ENCODE results near the gene RPS6KA4. TPM values are rescaled to one million over a fixed set of nuclear protein-coding genes. Genes with fewer than 3 reads are reported as not detected.

The RPS6KA4 gene
- polyA plus RNA-seq, 1 of the 3 experiments (the other 2 are of a cell fraction), result 43.4 TPM

DNA sequence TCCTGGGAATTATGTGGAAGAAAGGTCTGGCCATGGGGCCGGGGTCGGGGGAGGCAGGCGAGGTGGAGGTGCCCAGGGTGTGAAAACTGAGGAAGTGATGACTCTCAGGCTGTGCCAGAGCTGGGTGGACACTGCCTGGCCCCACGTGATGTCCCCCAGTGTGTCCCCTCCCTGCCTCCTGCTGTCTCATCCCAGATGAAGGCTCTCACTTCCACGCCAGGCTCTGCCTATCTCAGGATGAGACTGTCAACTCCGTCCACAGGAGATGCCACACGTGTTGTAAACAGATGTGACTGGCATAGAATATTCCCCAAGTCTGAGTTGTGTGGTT is 51.4 kb downstream of the RPS6KA4 start:
- Histone ChIP-seq H3K36me3 (replicated peaks in 1 of 2; ENCODE audit: control insufficient read depth in 1 of 2, insufficient read depth in 2 of 2, low read length in 1 of 2) (no peaks in the 10 kb centered on the region), H3K9me3 (no peaks in the 10 kb centered on the region), H3K4me2 (no peak overlapping the region), H2AFZ (ENCODE audit: low read depth) (no peak overlapping the region), H3K9ac (no peak overlapping the region), H4K20me1 (ENCODE audit: insufficient read depth) (no peaks in the 10 kb centered on the region), H3K27me3 (ENCODE audit: insufficient read depth) (no peaks in the 10 kb centered on the region), H3K79me2 (ENCODE audit: insufficient read depth) (no peaks in the 10 kb centered on the region), H3K4me1 (ENCODE audit: control insufficient read depth in 1 of 2, insufficient read depth in 2 of 2, low read depth in 1 of 2, low read length in 1 of 2) (peaks cover 0 to 8% of the 10 kb centered on the region in 2 experiments; a peak in 1 of 4 replicates), H3K27ac (ENCODE audit: low read depth in 2 of 2, low read length in 1 of 2) (no peak overlapping the region), H3K4me3 (ENCODE audit: low read depth in 2 of 2, low read length in 1 of 2) (no peak overlapping the region), H3F3A (replicated peaks; ENCODE audit: insufficient read depth) (no peaks in the 10 kb centered on the region), H3K9me2 (no peaks in the 10 kb centered on the region)
- DNase-seq, result no peak
- WGBS (ENCODE audit: low lambda C conversion rate), result 60% methylated on average over 6 of the region's 7 CpGs
- CTCF ChIA-PET, result interaction anchor here (1.4 to 2.5 kb wide), 2 partner anchors 39 to 79 kb away, joined by 3 to 10 read pairs; no protein-coding TSS in a partner anchor
- POLR2A ChIA-PET, result no interaction called here
- TF ChIP-seq, protein P1, sequence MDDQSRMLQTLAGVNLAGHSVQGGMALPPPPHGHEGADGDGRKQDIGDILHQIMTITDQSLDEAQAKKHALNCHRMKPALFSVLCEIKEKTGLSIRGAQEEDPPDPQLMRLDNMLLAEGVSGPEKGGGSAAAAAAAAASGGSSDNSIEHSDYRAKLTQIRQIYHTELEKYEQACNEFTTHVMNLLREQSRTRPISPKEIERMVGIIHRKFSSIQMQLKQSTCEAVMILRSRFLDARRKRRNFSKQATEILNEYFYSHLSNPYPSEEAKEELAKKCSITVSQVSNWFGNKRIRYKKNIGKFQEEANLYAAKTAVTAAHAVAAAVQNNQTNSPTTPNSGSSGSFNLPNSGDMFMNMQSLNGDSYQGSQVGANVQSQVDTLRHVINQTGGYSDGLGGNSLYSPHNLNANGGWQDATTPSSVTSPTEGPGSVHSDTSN (IDR thresholded peaks at IDR 0.05), result no peak
- TF ChIP-seq, protein P2, sequence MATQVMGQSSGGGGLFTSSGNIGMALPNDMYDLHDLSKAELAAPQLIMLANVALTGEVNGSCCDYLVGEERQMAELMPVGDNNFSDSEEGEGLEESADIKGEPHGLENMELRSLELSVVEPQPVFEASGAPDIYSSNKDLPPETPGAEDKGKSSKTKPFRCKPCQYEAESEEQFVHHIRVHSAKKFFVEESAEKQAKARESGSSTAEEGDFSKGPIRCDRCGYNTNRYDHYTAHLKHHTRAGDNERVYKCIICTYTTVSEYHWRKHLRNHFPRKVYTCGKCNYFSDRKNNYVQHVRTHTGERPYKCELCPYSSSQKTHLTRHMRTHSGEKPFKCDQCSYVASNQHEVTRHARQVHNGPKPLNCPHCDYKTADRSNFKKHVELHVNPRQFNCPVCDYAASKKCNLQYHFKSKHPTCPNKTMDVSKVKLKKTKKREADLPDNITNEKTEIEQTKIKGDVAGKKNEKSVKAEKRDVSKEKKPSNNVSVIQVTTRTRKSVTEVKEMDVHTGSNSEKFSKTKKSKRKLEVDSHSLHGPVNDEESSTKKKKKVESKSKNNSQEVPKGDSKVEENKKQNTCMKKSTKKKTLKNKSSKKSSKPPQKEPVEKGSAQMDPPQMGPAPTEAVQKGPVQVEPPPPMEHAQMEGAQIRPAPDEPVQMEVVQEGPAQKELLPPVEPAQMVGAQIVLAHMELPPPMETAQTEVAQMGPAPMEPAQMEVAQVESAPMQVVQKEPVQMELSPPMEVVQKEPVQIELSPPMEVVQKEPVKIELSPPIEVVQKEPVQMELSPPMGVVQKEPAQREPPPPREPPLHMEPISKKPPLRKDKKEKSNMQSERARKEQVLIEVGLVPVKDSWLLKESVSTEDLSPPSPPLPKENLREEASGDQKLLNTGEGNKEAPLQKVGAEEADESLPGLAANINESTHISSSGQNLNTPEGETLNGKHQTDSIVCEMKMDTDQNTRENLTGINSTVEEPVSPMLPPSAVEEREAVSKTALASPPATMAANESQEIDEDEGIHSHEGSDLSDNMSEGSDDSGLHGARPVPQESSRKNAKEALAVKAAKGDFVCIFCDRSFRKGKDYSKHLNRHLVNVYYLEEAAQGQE (IDR thresholded peaks at IDR 0.05; ENCODE audit: low read depth, low read length), result no peak
- TF ChIP-seq NRF1 (IDR thresholded peaks at IDR 0.05; ENCODE audit: low read depth, low read length), result no peak
- TF ChIP-seq, protein P3, sequence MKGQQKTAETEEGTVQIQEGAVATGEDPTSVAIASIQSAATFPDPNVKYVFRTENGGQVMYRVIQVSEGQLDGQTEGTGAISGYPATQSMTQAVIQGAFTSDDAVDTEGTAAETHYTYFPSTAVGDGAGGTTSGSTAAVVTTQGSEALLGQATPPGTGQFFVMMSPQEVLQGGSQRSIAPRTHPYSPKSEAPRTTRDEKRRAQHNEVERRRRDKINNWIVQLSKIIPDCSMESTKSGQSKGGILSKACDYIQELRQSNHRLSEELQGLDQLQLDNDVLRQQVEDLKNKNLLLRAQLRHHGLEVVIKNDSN (IDR thresholded peaks at IDR 0.05; ENCODE audit: borderline replicate concordance, low read depth), result no peak
- no peak for TF ChIP-seq ELF1 (IDR thresholded peaks at IDR 0.05)
- TF ChIP-seq RXRA (IDR thresholded peaks at IDR 0.05; ENCODE audit: borderline replicate concordance, low read depth), result no peak
- TF ChIP-seq EZH2phosphoT487 (IDR thresholded peaks at IDR 0.05; ENCODE audit: borderline replicate concordance, low read depth), result no peak
- TF ChIP-seq POLR2AphosphoS5 (IDR thresholded peaks at IDR 0.05; ENCODE audit: low read depth, low read length), result no peak
- no peak for TF ChIP-seq FOSL2 (IDR thresholded peaks at IDR 0.05; ENCODE audit: borderline replicate concordance, low read depth)
- no peak for TF ChIP-seq RAD21 (IDR thresholded peaks at IDR 0.05; ENCODE audit: low read length)
- no peak for TF ChIP-seq SMC3 (IDR thresholded peaks at IDR 0.05; ENCODE audit: low read depth, low read length)
- TF ChIP-seq FOXM1 (IDR thresholded peaks at IDR 0.05; ENCODE audit: low read depth), result no peak
- no peak for TF ChIP-seq TAF1 (IDR thresholded peaks at IDR 0.05; ENCODE audit: borderline replicate concordance, low read depth, low read length)
- no peak for TF ChIP-seq YY1 (IDR thresholded peaks at IDR 0.05; ENCODE audit: low read depth)
- TF ChIP-seq, protein P4, sequence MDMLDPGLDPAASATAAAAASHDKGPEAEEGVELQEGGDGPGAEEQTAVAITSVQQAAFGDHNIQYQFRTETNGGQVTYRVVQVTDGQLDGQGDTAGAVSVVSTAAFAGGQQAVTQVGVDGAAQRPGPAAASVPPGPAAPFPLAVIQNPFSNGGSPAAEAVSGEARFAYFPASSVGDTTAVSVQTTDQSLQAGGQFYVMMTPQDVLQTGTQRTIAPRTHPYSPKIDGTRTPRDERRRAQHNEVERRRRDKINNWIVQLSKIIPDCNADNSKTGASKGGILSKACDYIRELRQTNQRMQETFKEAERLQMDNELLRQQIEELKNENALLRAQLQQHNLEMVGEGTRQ (IDR thresholded peaks at IDR 0.05; ENCODE audit: borderline replicate concordance, low read depth, low read length), result no peak
- TF ChIP-seq GABPA (IDR thresholded peaks at IDR 0.05; ENCODE audit: low read depth), result no peak
- TF ChIP-seq, protein P5, sequence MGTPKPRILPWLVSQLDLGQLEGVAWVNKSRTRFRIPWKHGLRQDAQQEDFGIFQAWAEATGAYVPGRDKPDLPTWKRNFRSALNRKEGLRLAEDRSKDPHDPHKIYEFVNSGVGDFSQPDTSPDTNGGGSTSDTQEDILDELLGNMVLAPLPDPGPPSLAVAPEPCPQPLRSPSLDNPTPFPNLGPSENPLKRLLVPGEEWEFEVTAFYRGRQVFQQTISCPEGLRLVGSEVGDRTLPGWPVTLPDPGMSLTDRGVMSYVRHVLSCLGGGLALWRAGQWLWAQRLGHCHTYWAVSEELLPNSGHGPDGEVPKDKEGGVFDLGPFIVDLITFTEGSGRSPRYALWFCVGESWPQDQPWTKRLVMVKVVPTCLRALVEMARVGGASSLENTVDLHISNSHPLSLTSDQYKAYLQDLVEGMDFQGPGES (IDR thresholded peaks at IDR 0.05; ENCODE audit: low read depth, low read length), result no peak
- TF ChIP-seq MXI1 (IDR thresholded peaks at IDR 0.05; ENCODE audit: low read depth, low read length), result no peak

All from SK-N-SH (cell line).